Parathyroid adenoma (tissue), 2 donors: Measurements from ENCODE around the gene MRPL38.
"Not testable (repeated sequence)": the region's sequence is repeated elsewhere in the genome, so short reads cannot be mapped to it uniquely, and the experiment has no call there.

ENCODE experiments used
- H2AFZ ChIP-seq: fragments of 300-600 bp; sonication (generic); one replicate; pipeline ENCODE4 v1.7.0; 2017; ENCODE audit warnings: antibody characterized with exemption, mild to moderate bottlenecking
- H3K27ac ChIP-seq: fragments of 300-600 bp; sonication (generic); one replicate; pipeline ENCODE4 v1.7.0; 2017
- H3K27me3 ChIP-seq: fragments of 300-600 bp; sonication (generic); one replicate; pipeline ENCODE4 v1.7.0; 2017; ENCODE audit warnings: low read length; ENCODE audit not compliant: control insufficient read depth, insufficient read depth
- H3K36me3 ChIP-seq: fragments of 300-600 bp; sonication (generic); one replicate; pipeline ENCODE4 v1.7.0; 2017; ENCODE audit warnings: low read length; ENCODE audit not compliant: control insufficient read depth, insufficient read depth
- H3K4me1 ChIP-seq: fragments of 300-600 bp; sonication (generic); one replicate; pipeline ENCODE4 v1.7.0; 2017; ENCODE audit warnings: control low read depth
- H3K4me2 ChIP-seq: fragments of 300-600 bp; sonication (generic); one replicate; pipeline ENCODE4 v1.7.0; 2017; ENCODE audit warnings: low read length
- H3K4me3 ChIP-seq: fragments of 300-600 bp; sonication (generic); one replicate; pipeline ENCODE4 v1.7.0; 2017; ENCODE audit warnings: low read depth, low read length
- H3K79me2 ChIP-seq: fragments of 300-600 bp; sonication (generic); one replicate; pipeline ENCODE4 v1.7.0; 2017; ENCODE audit warnings: control low read depth
- H3K9ac ChIP-seq: fragments of 300-600 bp; sonication (generic); one replicate; pipeline ENCODE4 v1.7.0; 2017; ENCODE audit warnings: mild to moderate bottlenecking
- H3K9me3 ChIP-seq: fragments of 300-600 bp; sonication (generic); one replicate; pipeline ENCODE4 v1.7.0; 2017; ENCODE audit warnings: low read length; ENCODE audit not compliant: control insufficient read depth
- TF ChIP-seq, protein P1 (sequence below): fragments of 300-600 bp; sonication (generic); IDR thresholded peaks from one replicate; pipeline ENCODE4 v1.7.0; 2017; ENCODE audit warnings: antibody characterized with exemption, mild to moderate bottlenecking
- donor health status: primary hyperparathyroidism.

MRPL38 gene

DNA sequence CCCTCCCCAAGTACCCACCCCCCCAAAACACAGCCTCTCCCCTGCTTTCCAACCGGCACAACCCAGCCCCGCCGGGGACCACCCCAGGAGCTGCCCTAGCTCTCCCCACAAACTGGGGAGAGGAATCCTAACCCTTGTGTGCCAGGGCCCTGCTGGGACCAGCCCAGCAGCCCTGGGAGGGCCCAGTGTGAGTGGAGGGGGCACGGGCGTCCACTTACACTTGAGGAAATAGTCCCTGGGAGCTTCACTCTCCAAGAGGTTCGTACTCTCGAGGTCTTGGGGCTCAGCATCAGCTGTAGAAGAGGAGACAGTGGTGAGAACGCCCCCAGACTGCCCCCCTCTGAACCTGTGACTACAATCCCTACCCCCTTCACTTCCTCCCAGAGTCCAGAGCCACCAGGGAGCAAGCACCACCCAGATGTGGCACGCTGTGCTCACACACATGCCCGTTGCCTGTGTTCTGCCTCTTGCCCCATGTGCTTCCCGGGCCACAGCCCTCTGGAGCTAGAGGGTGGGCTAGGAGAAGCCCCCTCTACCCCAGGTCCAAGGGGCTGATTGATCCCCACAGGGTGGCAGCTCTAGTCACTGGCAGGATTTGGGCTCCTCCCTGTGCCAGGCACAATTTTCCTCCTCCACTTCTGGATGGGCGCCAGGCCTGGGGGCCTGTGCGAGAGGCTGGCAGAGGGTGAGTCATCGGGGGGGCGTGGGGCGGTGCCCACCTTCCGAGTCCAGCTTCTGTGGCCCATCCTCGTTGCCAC is 29.3 kb downstream of the MRPL38 start:
- Histone ChIP-seq H3K9ac (no peak overlapping the region), H2AFZ (no peak overlapping the region), H3K9me3 (no peaks in the 10 kb centered on the region), H3K79me2 (no peaks in the 10 kb centered on the region), H3K4me2 (peak overlapping the region; percentile 77), H3K36me3 (no peaks in the 10 kb centered on the region), H3K4me3 (no peak overlapping the region), H3K27ac (peak overlapping the region; percentile 87), H3K4me1 (peaks cover 14% of the 10 kb centered on the region), H3K27me3 (no peaks in the 10 kb centered on the region)
- TF ChIP-seq, protein P1, sequence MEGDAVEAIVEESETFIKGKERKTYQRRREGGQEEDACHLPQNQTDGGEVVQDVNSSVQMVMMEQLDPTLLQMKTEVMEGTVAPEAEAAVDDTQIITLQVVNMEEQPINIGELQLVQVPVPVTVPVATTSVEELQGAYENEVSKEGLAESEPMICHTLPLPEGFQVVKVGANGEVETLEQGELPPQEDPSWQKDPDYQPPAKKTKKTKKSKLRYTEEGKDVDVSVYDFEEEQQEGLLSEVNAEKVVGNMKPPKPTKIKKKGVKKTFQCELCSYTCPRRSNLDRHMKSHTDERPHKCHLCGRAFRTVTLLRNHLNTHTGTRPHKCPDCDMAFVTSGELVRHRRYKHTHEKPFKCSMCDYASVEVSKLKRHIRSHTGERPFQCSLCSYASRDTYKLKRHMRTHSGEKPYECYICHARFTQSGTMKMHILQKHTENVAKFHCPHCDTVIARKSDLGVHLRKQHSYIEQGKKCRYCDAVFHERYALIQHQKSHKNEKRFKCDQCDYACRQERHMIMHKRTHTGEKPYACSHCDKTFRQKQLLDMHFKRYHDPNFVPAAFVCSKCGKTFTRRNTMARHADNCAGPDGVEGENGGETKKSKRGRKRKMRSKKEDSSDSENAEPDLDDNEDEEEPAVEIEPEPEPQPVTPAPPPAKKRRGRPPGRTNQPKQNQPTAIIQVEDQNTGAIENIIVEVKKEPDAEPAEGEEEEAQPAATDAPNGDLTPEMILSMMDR, result no peak

DNA sequence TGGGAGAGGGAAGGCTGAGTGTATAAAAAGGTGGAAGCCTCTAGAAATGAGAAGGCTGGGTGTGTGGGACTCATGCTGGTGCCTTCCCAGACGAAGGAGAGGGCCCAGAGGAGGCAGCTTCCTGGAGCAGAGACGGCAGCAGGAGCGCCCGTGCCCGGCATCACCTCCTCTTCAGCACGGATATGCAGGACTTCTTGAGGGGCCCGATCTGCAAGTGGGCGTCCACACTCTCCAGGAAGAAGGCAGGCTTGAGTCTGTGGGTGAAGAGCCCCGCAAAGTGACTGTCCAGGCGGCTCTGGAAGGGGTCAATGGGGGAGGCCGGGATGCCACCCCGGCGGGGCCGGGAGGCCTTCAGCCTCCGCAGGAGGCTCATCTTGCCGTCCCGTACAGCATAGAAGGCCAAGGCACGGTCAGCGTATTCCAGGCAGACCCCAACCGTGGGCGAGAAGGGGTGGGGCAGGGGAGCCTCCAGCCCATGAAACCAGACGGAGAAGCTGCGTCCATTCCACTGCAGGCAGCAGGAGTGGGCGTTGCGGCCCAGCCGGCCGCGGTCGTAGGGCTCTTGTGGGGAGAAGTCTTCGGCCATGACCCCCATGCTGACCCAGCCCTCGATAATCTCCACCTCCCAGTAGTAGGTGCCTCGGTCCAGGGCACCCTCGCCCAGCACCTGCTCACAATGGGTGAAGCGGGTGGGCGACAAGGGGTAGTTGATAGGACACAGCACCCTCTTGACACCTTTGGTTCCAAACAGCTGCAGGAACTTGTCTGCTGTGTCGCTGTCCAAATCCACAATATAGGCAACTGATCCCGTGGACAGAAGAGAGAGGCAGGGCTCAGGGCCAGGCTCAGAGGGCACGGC is 30.1 kb downstream of the MRPL38 start:
- peaks cover 14% of the 10 kb centered on the region for H3K4me1 ChIP-seq
- H3K27ac ChIP-seq, result no peak overlapping the region
- no peaks in the 10 kb centered on the region for H3K27me3 ChIP-seq
- H3K9me3 ChIP-seq, result no peaks in the 10 kb centered on the region
- no peak overlapping the region for H3K4me3 ChIP-seq
- no peaks in the 10 kb centered on the region for H3K79me2 ChIP-seq
- no peak overlapping the region for H3K9ac ChIP-seq
- no peak overlapping the region for H3K4me2 ChIP-seq
- H3K36me3 ChIP-seq, result no peaks in the 10 kb centered on the region
- H2AFZ ChIP-seq, result no peak overlapping the region
- TF ChIP-seq, protein P1, result no peak

DNA sequence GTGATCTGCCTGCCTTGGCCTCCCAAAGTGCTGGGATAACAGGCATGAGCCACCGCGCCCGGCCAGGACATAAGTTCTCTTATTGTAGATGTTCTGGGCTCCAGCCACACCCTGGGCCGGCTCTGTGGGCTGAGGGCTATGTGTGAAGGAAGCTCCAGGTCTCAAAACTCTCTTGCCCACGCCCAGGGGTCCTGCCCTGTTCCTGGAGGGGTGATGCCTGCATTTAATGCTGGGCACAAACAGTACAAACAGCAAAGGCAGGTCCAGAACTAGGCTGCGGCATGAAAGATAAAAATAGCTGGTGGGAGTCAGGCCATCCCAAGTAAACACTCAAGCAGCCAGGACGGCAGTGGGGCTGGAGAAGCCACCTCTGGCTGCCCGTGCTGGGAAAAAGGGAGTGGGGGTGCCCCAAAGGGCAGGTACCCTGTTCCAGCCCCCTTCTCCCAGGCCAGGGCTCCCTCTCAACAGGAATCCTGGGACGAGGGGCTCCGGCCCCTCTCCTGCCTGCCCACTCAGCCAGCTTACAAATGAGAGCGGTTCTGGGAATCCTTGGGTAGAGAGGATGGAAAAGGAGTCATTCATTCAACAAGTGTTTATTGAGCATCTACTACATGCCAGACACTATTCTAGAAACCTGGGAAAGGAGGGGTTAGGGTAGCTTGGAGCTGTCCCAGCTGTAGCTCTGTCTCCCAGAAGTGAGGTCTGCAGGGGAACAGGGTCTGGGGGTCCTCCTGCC is 30.9 kb downstream of the MRPL38 start:
- H3K27ac ChIP-seq, result no peak overlapping the region
- no peak overlapping the region for H3K4me2 ChIP-seq
- peaks cover 14% of the 10 kb centered on the region for H3K4me1 ChIP-seq
- no peaks in the 10 kb centered on the region for H3K9me3 ChIP-seq
- no peaks in the 10 kb centered on the region for H3K27me3 ChIP-seq
- no peak overlapping the region for H2AFZ ChIP-seq
- no peaks in the 10 kb centered on the region for H3K79me2 ChIP-seq
- H3K36me3 ChIP-seq, result no peaks in the 10 kb centered on the region
- no peak overlapping the region for H3K9ac ChIP-seq
- H3K4me3 ChIP-seq, result no peak overlapping the region
- TF ChIP-seq, protein P1, result no peak

DNA sequence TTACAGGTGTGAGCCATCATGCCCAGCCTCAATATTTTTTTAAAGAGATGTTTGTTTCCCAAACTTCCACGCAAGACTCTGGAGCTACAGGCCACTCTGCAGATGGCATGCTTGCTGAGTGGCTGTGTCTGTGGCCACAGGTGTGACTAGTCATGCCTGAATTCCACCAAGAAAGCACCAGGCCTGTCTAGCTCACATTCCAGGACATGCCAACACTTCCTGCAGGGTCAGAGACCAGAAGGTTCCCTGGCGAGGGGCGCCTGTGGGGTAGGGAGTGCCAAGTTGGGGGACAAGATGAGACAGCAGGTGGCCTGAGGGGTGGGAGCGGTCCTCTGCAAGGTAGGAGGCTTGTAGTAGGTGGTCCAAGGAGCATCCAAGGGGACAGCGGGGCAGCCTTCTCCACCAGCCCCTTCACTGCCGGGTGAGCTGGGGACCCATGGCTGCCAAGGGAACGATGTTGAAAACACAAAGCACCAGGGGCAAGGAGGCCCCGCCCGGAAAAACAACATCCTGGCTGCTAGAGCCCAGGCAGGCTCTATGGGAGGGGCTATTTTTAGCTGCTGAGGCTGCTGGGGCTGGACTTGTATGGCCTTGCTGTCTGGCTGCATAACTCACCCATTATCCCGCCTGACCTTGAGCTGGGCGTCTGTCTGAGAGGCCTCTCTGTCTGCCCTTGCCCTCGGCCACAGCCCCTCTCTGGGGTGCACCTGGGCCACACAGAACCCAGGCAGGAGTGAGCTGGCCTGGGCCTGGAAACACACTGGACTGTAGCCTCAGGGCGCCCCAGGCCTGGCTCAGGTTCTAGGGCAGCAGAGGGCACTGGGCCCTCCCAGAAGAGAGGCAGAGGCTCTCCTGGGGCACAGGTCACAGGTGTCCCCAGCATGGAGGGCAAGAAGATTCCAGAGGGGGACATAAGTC is 32.0 kb downstream of the MRPL38 start:
- H3K4me3 ChIP-seq, result no peak overlapping the region
- H3K4me2 ChIP-seq, result peak overlapping the region; percentile 54
- peak overlapping the region; percentile 72 for H3K27ac ChIP-seq
- no peak overlapping the region for H3K9ac ChIP-seq
- H3K27me3 ChIP-seq, result no peaks in the 10 kb centered on the region
- TF ChIP-seq, protein P1, result no peak
- no peaks in the 10 kb centered on the region for H3K9me3 ChIP-seq
- peak overlapping the region; percentile 73 for H2AFZ ChIP-seq
- no peaks in the 10 kb centered on the region for H3K36me3 ChIP-seq
- no peaks in the 10 kb centered on the region for H3K79me2 ChIP-seq
- H3K4me1 ChIP-seq, result peaks cover 14% of the 10 kb centered on the region

DNA sequence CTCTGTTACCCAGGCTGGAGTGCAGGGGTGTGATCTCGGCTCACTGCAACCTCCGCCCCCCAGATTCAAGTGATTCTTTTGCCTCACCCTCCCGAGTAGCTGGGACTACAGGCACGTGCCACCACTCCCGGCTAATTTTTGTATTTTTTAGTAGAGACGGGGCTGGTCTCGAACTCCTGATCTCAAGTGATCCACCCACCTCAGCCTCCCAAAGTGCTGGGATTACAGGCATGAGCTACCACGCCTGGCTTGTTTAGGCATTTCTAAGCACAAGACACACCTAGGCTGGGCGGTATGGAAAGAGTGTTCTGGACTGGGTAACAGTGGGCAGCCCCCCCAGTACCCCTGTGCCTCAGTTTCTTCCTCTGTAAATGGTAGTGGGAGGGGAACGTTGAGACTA is 34.5 kb downstream of the MRPL38 start:
- not testable (repeated sequence) for H3K9ac ChIP-seq, H3K79me2 ChIP-seq, H3K4me2 ChIP-seq, H3K9me3 ChIP-seq, H3K4me3 ChIP-seq, H3K27me3 ChIP-seq, H3K4me1 ChIP-seq, H3K36me3 ChIP-seq, H2AFZ ChIP-seq, H3K27ac ChIP-seq
